Measurements from ENCODE around the gene RNF225. TPM values are rescaled to one million over a fixed set of nuclear protein-coding genes. Genes with fewer than 3 reads are reported as not detected.
"Not testable (repeated sequence)": the region's sequence is repeated elsewhere in the genome, so short reads cannot be mapped to it uniquely, and the experiment has no call there.

Gene RNF225
- polyA plus RNA-seq, 12 donors = 0.57 TPM; not detected in 11

GRCh38 chr19:58361900-58362271, 33.6 kb upstream of the RNF225 start:
- no peak for DNase-seq

DNA sequence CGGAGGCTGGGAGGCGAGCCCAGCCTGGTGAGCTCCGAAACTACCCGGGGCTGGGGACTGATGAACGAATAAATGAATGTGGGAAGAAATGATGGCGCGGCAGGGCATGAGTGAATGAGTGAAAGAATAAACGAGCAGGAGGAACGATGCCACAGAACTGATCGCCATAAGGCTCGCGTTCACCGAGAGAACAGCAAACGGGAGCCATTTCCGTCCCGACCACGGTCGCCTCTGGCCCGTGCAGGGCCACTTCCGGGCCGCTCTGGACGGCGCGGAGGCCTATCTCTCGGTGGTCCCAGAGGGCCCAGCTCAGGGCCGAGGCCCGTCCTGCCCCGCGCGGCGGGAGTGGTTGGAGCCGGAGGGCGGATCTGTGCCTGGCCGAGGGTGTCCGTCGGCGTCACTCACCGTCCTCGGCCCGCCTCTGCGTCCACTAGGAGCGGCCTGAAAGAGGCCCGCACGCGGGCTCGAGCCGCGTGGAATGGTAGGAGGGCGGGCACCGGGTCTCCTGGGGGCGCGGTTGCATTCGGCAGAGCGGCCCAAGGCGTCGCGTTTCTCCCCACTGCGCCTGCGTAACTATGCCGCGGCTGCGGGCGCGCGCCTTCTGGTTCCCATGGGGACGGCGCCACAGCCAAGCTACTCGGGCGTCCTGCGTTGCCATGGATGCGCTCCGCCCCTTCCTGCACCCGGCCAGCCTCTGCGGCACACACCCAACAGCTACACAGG, 33.0 kb upstream of the RNF225 start, which contains the start of gene ZNF497:
Gene ZNF497 (minus strand): TSS at position 480 of the 723 bp plus-strand sequence. CDS start 5,116 bp downstream, outside the sequence.
- DNase-seq = peak; percentile 97

- no peak for DNase-seq
Observed at GRCh38 chr19:58364146-58364545, 31.3 kb upstream of the RNF225 start.

DNA sequence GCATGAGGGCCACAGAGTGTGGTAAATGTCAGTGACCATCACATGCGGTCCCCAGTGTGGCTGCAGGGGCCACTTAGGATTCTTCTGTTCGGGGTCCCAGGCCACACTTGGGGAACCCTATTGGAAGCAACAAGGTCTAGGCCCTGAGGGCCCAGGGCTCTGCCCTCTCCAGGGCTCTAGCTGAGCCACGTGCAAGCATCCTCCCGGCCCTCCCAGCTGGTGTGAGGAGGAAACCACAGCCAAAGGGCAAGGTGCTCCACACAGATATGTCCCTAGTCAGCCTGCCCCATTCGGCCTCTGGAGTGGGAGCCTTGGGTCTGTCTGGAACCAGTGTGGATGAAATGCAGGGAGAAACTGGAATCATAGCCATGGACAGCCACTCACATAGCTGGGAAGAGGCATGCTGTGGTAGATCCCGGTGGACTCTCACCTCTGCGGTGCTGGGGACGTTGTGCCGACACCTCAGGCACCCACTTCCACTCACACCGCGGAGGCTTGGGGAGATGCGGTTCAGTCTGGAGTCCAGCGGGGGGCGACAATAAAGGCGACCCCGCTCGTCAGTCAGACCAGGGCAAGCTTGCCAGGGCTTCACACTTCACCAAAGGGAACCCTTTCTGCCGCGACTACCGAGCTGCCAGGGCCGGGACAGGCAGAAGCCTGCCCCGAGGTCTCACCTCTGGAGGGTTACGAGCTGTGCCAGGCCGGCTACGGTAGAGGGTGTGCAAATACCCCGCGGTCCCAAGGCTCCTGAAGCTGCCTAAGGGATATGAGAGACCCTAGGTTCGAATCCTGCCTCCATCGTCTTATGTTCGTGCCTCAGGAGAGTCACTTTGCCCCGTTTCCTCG, 28.6 kb upstream of the RNF225 start:
- DNase-seq = no peak

- DNase-seq = no peak
Observed at GRCh38 chr19:58367698-58368454, 27.6 kb upstream of the RNF225 start.

- DNase-seq = no peak
Observed at GRCh38 chr19:58368561-58369360, 26.7 kb upstream of the RNF225 start.

- DNase-seq = no peak
Observed at GRCh38 chr19:58372311-58373133, 22.9 kb upstream of the RNF225 start.

GRCh38 chr19:58374200-58374599, 21.3 kb upstream of the RNF225 start:
- DNase-seq = no peak

GRCh38 chr19:58376724-58377123, 18.7 kb upstream of the RNF225 start:
- DNase-seq = not testable (repeated sequence)

- no peak for DNase-seq
Observed at GRCh38 chr19:58379246-58379645, 16.2 kb upstream of the RNF225 start.

- DNase-seq = no peak
Observed at GRCh38 chr19:58380037-58380661, 15.3 kb upstream of the RNF225 start.

DNA sequence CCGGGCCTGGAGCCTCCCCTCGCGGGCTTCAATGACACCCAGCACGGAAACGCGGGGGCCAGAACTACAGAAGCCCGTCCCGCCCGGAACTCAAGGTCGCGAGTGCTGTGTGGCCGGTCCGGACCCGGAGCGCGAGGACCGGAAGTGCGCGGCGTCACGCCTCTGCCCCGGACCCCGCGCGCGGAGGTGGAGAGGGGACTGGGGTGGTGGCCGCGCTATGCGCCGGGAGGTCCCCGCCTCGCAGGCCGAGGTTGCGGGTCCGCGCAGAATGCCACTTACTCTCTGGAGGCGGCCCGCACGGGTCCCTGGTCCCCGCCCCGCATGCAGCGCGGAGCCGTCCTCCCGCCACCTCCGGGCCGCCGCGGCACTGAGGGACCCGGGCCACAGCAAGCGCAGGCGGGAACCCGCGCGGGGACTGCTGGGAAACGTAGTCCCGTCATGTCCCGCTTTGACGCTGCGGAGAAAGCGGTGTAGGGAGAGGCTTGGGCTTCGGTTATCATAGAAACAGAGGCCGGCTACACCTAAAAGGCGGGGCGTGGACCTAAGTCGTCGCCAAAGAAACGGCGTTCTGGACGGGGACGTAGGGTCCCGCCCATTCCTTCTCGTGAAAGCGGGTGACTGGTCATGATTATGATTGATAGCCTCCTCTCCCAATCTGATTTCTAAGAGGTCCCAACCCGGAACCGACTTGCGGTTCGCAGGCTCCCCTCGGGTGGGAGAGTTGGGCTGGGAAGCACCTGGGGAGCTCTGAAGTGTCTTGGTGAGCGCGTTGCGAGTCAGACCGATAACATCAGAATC, 14.6 kb upstream of the RNF225 start, which contains the start of gene ZNF837:
Gene ZNF837 (minus strand): TSS at position 369 of the 798 bp plus-strand sequence. CDS start 11,698 bp downstream, outside the sequence.
- peak; percentile 100 for DNase-seq

DNA sequence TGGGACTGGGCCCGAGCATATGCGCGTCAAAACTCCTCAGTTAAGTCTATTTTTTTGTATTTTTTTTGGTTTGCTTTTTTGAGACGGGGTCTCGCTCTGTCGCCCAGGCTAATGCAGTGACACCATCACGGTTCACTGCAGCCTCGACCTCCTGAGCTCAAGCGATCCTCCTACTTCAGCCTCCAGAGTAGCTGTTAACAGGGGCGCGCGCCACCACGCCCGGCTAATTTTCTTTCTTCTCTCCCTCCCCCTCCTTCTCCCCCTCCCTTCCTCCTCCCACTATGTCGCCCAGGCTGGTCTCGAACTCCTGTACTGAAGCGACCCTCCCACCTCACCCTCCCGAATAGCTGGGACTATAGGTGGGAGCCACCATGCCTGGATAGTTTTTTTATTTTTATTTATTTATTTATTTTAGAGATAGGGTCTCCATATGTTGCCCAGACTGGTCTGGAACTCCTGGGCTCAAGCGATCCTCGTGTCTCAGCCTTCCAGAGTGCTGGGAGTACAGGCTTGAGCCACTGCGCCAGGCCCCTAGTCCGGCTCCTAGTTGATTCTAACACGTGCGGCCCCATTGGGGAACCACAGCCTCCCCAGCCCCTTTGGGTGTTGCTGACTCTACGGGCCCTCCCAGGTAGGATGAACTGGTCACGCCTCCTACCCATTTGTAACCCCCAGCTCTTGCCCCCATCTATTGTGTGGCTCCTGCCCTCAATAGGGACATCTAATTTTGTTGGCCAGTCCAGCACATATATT, 13.8 kb upstream of the RNF225 start:
- no peak for DNase-seq

DNA sequence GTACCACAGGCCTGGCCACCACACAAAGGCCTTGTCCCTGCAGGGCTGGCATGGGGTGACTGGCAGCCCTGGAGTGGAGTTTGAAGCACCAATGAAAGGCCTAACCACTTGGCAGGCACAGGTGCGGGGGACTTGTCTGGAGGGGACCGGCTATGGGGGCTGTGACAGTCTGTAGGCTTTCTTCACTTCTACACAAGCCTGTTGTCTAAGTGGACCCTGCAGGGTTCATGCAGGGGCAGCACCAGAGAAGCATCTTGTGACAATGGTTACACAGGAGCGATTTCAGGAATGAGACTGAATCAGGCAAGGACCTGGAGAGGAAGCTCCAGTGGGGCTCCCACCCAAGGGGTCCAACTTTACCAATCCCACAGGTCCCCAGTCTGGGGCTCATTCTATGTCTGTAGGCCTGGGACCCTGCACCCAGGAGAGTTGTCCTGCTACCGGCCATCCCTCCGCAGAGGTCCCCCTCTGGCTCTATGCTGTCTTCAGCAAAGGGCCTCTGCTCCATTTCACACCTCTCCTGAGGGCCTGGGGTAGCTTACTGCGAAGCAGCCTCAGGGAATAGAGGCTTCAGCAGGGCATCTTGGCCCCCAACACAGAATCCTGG, 12.4 kb upstream of the RNF225 start:
- DNase-seq = no peak

- no peak for DNase-seq
Observed at GRCh38 chr19:58385313-58385890, 10.1 kb upstream of the RNF225 start.

- no peak for DNase-seq
Observed at GRCh38 chr19:58385891-58386575, 9.4 kb upstream of the RNF225 start.
